ENCODE data around the gene SLC9A8. TPM values are rescaled to one million over a fixed set of nuclear protein-coding genes. Genes with fewer than 3 reads are reported as not detected.

SLC9A8 gene
- total and polyA plus RNA-seq, 12 donors, result 3.3 to 8.7 (median 6.9) TPM

- DNase-seq (no peak), ATAC-seq (peak in 1 of 8 donors; percentile 37)
- intact Hi-C loops (cut with DNase I), result loop anchor here in 6 of 10 donors (10.0 kb wide), 1 partner anchor 298 kb away; no protein-coding TSS in a partner anchor
- Histone ChIP-seq H3K9me3 (peaks cover 0 to 8% (median 0%) of the 10 kb centered on the region in 11 donors), H3K27me3 (no peaks in the 10 kb centered on the region), H3K4me3 (no peak overlapping the region), H3K4me1 (peaks cover 0 to 14% (median 10%) of the 10 kb centered on the region in 9 donors), H3K36me3 (peaks cover 0 to 65% (median 14%) of the 10 kb centered on the region in 9 donors), H3K27ac (peak overlapping the region in 1 of 10 donors; percentile 26)
- TF ChIP-seq CTCF (IDR thresholded peaks at IDR 0.05), result no peak
- 52 to 53% methylated on average over 3 of the region's 3 CpGs for WGBS, 2 donors
These were observed 30.5 kb downstream of the SLC9A8 start for GRCh38 chr20:49843139-49843538.

GRCh38 chr20:49843770-49844380 is 31.2 kb downstream of the SLC9A8 start:
- DNase-seq (no peak), ATAC-seq (peak in 5 of 8 donors; percentile 26 to 59 (median 39))
- H3K27me3 ChIP-seq, result no peaks in the 10 kb centered on the region
- H3K4me3 ChIP-seq, result no peak overlapping the region
- H3K27ac ChIP-seq, result peak overlapping the region in 2 of 10 donors; percentile 13 to 26
- no peak for TF ChIP-seq CTCF (IDR thresholded peaks at IDR 0.05)
- intact Hi-C loops (cut with DNase I), result loop anchor here in 7 of 10 donors (2.0 to 10.0 kb wide), 3 partner anchors 231 to 299 kb away; no protein-coding TSS in a partner anchor
- H3K4me1 ChIP-seq, result peaks cover 0 to 14% (median 10%) of the 10 kb centered on the region in 9 donors
- H3K9me3 ChIP-seq, result peaks cover 0 to 8% (median 0%) of the 10 kb centered on the region in 11 donors
- WGBS, 2 donors, result 41 to 46% methylated on average over 4 of the region's 4 CpGs
- H3K36me3 ChIP-seq, result peaks cover 0 to 65% (median 18%) of the 10 kb centered on the region in 9 donors

- Histone ChIP-seq H3K9me3 (peaks cover 0 to 8% (median 0%) of the 10 kb centered on the region in 11 donors), H3K4me1 (peaks cover 0 to 15% (median 10%) of the 10 kb centered on the region in 9 donors), H3K4me3 (no peak overlapping the region), H3K36me3 (peaks cover 0 to 66% (median 17%) of the 10 kb centered on the region in 9 donors), H3K27me3 (no peaks in the 10 kb centered on the region), H3K27ac (no peak overlapping the region)
- DNase-seq, result no peak
- no peak for TF ChIP-seq CTCF (IDR thresholded peaks at IDR 0.05)
- intact Hi-C loops (cut with DNase I), result loop anchor here in 9 of 10 donors (2.0 to 10.0 kb wide), 5 partner anchors 232 to 303 kb away; no protein-coding TSS in a partner anchor
- WGBS, 2 donors, result 74 to 93% methylated on average over 1 of the region's 1 CpG
- peak in 1 of 8 donors; percentile 13 for ATAC-seq
These were observed 32.4 kb downstream of the SLC9A8 start for GRCh38 chr20:49845060-49845459.

- no peak overlapping the region for H3K27ac ChIP-seq
- peaks cover 1 to 27% (median 19%) of the 10 kb centered on the region in 9 donors for H3K4me1 ChIP-seq
- peak in 6 of 8 donors; percentile 63 to 73 (median 67) for ATAC-seq
- intact Hi-C loops (cut with DNase I), result loop anchor here in 9 of 10 donors (1.0 to 10.0 kb wide), 5 partner anchors 234 to 304 kb away; no protein-coding TSS in a partner anchor
- peak in 1 of 2 donors; percentile 51 for DNase-seq
- WGBS, 2 donors, result 77 to 80% methylated on average over 6 of the region's 6 CpGs
- H3K27me3 ChIP-seq, result no peaks in the 10 kb centered on the region
- peaks cover 0 to 8% (median 0%) of the 10 kb centered on the region in 11 donors for H3K9me3 ChIP-seq
- peaks cover 0 to 67% (median 17%) of the 10 kb centered on the region in 9 donors for H3K36me3 ChIP-seq
- H3K4me3 ChIP-seq, result no peak overlapping the region
- peak; percentile 32 to 75 (median 65) for TF ChIP-seq CTCF (IDR thresholded peaks at IDR 0.05)
These were observed 33.7 kb downstream of the SLC9A8 start for GRCh38 chr20:49846206-49846807.

Data from heart right ventricle (tissue), 16 donors.